DND-41 (cell line): Measurements from ENCODE around the gene R3HDM4.

Source experiments
- ATAC-seq: fragments of 200-7000 bp; cut with Tn5 transposase; 3 replicates; pipeline ENCODE4 v1.9.1; 2021; ENCODE audit warnings: low read depth; ENCODE audit not compliant: insufficient read depth
- DNase-seq: peaks from one replicate; pipeline ENCODE4 v3.0.0-alpha.2; 2020
- H2AFZ ChIP-seq: 2 replicates; pipeline ENCODE4 v1.6.0; 2012; ENCODE audit warnings: low read depth, low read length
- H3K27ac ChIP-seq: 2 replicates; pipeline ENCODE4 v1.5.1; 2012; ENCODE audit warnings: low read length, inconsistent platforms
- H3K27me3 ChIP-seq: fragments of 200-600 bp; sonication (generic); 2 replicates; pipeline ENCODE4 v1.6.0; 2012; ENCODE audit warnings: low read length, mild to moderate bottlenecking, inconsistent platforms; ENCODE audit not compliant: insufficient read depth, poor library complexity
- H3K36me3 ChIP-seq: 2 replicates; pipeline ENCODE4 v1.5.1; 2012; ENCODE audit warnings: low read length, inconsistent platforms; ENCODE audit not compliant: insufficient read depth
- H3K4me1 ChIP-seq: 2 replicates; pipeline ENCODE4 v1.5.1; 2012; ENCODE audit warnings: mild to moderate bottlenecking, low read length; ENCODE audit not compliant: insufficient read depth
- H3K4me2 ChIP-seq: 2 replicates; pipeline ENCODE4 v1.6.0; 2012; ENCODE audit warnings: mild to moderate bottlenecking, moderate library complexity, low read length, inconsistent platforms; ENCODE audit not compliant: insufficient read depth
- H3K4me3 ChIP-seq, 2 experiments: fragments of 200-600 bp in 1 of 2; shearing (Covaris generic) in 1 of 2; 2 replicates each; pipeline ENCODE4 v1.5.1; 2012 to 2016; ENCODE audit warnings: inconsistent platforms in 2 of 2, low read length in 2 of 2, mild to moderate bottlenecking in 2 of 2, low read depth in 1 of 2, moderate library complexity in 1 of 2
- H3K79me2 ChIP-seq: 2 replicates; pipeline ENCODE4 v1.6.0; 2012; ENCODE audit warnings: low read length, inconsistent platforms; ENCODE audit not compliant: insufficient read depth
- H3K9ac ChIP-seq: 2 replicates; pipeline ENCODE4 v1.6.0; 2012; ENCODE audit warnings: low read depth, mild to moderate bottlenecking, inconsistent platforms, low read length, moderate library complexity
- H3K9me3 ChIP-seq: 2 replicates; pipeline ENCODE4 v1.5.1; 2012; ENCODE audit warnings: low read length, moderate library complexity, mild to moderate bottlenecking, inconsistent platforms; ENCODE audit not compliant: insufficient read depth, severe bottlenecking
- H4K20me1 ChIP-seq: 2 replicates; pipeline ENCODE4 v1.6.0; 2012; ENCODE audit warnings: low read length; ENCODE audit not compliant: insufficient read depth
- EZH2 ChIP-seq: IDR thresholded peaks from 3 replicates; pipeline ENCODE4 v1.6.1; 2012; ENCODE audit warnings: borderline replicate concordance, low read depth, mild to moderate bottlenecking, moderate library complexity, low read length, inconsistent platforms; ENCODE audit not compliant: severe bottlenecking
- TF ChIP-seq, protein P1 (sequence below): IDR thresholded peaks from 2 replicates; pipeline ENCODE4 v1.5.1; 2012; ENCODE audit warnings: borderline replicate concordance, low read length, moderate library complexity, mild to moderate bottlenecking; ENCODE audit not compliant: poor library complexity, severe bottlenecking; ENCODE audit errors: extremely low read depth

The R3HDM4 gene

GRCh38 chr19:883661-884211 lies 29.3 kb downstream of the R3HDM4 start:
- H3K4me2 ChIP-seq: no peak overlapping the region
- TF ChIP-seq EZH2: no peak
- TF ChIP-seq, protein P1, sequence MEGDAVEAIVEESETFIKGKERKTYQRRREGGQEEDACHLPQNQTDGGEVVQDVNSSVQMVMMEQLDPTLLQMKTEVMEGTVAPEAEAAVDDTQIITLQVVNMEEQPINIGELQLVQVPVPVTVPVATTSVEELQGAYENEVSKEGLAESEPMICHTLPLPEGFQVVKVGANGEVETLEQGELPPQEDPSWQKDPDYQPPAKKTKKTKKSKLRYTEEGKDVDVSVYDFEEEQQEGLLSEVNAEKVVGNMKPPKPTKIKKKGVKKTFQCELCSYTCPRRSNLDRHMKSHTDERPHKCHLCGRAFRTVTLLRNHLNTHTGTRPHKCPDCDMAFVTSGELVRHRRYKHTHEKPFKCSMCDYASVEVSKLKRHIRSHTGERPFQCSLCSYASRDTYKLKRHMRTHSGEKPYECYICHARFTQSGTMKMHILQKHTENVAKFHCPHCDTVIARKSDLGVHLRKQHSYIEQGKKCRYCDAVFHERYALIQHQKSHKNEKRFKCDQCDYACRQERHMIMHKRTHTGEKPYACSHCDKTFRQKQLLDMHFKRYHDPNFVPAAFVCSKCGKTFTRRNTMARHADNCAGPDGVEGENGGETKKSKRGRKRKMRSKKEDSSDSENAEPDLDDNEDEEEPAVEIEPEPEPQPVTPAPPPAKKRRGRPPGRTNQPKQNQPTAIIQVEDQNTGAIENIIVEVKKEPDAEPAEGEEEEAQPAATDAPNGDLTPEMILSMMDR: no peak
- no peak for DNase-seq

DNA sequence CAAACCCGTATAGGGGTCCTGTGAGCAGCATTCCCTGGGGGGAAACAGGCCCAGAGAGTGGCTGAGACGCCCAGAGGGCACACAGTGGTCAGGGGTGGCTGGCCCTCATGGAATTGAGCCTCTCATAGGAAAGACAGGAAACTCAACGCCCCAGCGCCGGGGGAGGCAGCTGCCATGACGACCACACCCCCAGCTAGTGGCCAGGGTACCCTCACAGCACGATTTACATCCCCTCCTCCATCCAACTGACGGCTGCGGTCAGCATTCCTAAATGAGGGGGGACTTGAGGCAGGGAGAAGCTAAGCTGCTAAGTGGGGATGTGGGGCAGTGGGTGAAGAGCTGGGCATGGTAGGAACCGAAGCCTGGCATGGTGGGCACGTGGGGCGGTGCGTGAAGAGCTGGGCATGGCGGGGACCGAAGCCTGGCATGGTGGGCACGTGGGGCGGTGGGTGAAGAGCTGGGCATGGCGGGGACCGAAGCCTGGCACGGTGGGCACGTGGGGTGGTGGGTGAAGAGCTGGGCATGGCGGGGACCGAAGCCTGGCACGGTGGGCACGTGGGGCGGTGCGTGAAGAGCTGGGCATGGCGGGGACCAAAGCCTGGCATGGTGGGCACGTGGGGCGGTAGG lies 30.0 kb downstream of the R3HDM4 start:
- peaks cover 5% of the 10 kb centered on the region; the same call in 1 of the 2 replicates for H4K20me1 ChIP-seq
- no peaks in the 10 kb centered on the region for H3K27me3 ChIP-seq
- no peak overlapping the region for H3K4me2 ChIP-seq
- H3K9ac ChIP-seq: no peak overlapping the region
- ATAC-seq: no peak
- no peaks in the 10 kb centered on the region for H3K9me3 ChIP-seq
- TF ChIP-seq, protein P1: no peak
- TF ChIP-seq EZH2: no peak
- H3K27ac ChIP-seq: no peak overlapping the region
- DNase-seq: no peak
- H3K4me3 ChIP-seq: no peak overlapping the region
- no peak overlapping the region for H2AFZ ChIP-seq
- H3K4me1 ChIP-seq: no peaks in the 10 kb centered on the region
- H3K79me2 ChIP-seq: no peaks in the 10 kb centered on the region
- peaks cover 76% of the 10 kb centered on the region for H3K36me3 ChIP-seq

More at GRCh38 chr19:883661-884211, 29.3 kb downstream of the R3HDM4 start:
- Histone ChIP-seq H3K9me3 (no peaks in the 10 kb centered on the region), H4K20me1 (peaks cover 5% of the 10 kb centered on the region; the same call in 1 of the 2 replicates), H3K27ac (no peak overlapping the region), H3K4me3 (no peak overlapping the region), H3K27me3 (no peaks in the 10 kb centered on the region), H3K36me3 (peaks cover 80% of the 10 kb centered on the region), H3K4me1 (no peaks in the 10 kb centered on the region), H2AFZ (no peak overlapping the region), H3K9ac (no peak overlapping the region), H3K79me2 (no peaks in the 10 kb centered on the region)
- no peak for ATAC-seq

- Histone ChIP-seq H3K9me3 (no peaks in the 10 kb centered on the region), H3K36me3 (peaks cover 69% of the 10 kb centered on the region), H2AFZ (no peak overlapping the region), H3K4me1 (no peaks in the 10 kb centered on the region), H3K4me3 (no peak overlapping the region), H3K79me2 (no peaks in the 10 kb centered on the region), H3K4me2 (no peak overlapping the region), H4K20me1 (peaks cover 5% of the 10 kb centered on the region; the same call in 1 of the 2 replicates), H3K9ac (no peak overlapping the region), H3K27me3 (no peaks in the 10 kb centered on the region), H3K27ac (no peak overlapping the region)
- TF ChIP-seq EZH2: no peak
- TF ChIP-seq, protein P1: no peak
- no peak for ATAC-seq
- no peak for DNase-seq
Observed at GRCh38 chr19:881385-882071, 31.5 kb downstream of the R3HDM4 start.
